Mesenteric fat pad (tissue), 1 donor: Measurements from ENCODE around the gene RAB22A. TPM values are rescaled to one million over a fixed set of nuclear protein-coding genes. Genes with fewer than 3 reads are reported as not detected.
"Not testable (repeated sequence)": the region's sequence is repeated elsewhere in the genome, so short reads cannot be mapped to it uniquely, and the experiment has no call there.

Experiments
- DNase-seq: peaks from one replicate; pipeline ENCODE4 v3.0.0-alpha.2; 2020; ENCODE audit warnings: low spot score
- total RNA-seq: library from RNA; stranded (reverse); fragmentation: NEBNext Ultra II Directional; extraction: Animal tissue kit (Norgen Biotek cat#: 25700); gene quantifications from one replicate; pipeline ENCODE4 v1.2.1, GENCODE V29; 2021
- donor health status: DM: yes; HTN: yes; CAD: no.

The RAB22A gene
- total RNA-seq, 1 donor from 2014 or later = 22.2 TPM

DNA sequence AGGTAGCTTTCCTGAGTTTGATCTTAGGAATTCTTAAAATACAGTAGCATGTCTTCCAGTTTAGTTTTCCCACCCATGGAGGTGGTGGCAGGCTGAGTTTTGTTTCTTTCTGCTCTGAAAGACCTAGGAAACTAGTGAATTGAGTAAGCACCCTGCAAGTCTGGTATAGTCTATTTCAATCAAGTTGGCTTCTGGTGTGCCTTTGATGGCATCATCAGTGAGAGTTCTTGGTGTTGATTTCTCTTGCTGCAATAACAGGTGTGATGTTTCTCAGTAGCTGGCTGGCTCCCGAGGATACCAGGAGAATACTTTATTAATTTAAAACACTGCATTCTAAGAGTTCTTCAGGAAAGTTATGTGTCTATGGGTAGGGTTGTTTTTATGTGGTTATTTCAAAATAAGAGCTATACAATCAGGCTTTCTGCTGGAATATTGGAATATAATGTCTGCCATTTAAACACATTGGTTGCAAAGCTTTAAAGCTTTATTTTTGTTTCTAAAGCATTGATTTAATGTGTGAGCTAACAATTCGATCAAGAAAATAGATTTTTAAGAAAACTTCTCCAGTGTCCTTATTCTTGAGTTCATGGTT, 98.5 kb downstream of the RAB22A start:
- DNase-seq = no peak

DNA sequence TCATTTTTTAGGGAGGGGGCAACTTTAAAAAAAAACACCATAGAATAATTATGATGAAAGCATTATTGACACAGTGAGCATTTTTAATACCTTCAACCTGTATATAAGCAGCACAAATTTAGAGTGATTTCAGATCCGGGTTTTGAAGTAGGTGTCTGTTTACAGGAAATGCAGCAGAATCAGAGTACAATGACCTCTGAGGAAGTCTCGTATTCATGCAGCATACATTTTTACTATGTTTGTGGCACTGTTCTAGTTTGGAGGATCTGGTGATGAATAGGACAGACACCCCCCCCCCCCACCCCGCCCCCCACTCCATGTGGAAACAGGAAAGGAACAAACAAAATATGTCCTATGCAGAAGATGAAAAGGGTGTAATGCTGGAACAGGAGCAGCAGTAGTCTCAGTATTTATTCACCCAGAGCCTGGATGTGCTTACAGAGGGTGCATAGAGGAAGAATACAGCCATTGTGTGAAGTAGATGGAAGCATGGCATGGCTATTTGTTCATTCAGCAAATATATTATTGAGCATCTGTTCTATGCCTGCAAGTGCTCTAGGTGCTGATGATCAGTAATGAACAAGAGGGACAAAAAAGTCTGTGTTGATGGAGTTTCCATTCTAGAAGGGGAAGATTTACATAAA, 99.2 kb downstream of the RAB22A start:
- DNase-seq = no peak

DNA sequence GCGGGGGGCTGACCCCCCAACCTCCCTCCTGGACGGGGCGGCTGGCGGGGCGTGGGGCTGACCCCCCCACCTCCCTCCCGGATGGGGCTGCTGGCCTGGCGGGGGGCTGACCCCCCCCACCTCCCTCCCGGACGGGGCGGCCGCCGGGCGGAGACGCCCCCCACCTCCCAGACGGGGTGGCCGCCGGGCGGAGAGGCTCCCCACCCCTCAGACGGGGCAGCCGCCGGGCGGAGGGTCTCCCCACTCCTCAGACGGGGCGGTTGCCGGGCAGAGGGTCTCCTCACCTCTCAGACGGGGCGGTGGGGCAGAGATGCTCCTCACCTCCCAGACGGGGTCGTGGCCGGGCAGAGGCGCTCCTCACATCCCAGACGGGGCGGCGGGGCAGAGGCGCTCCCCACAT, 104.7 kb downstream of the RAB22A start:
- not testable (repeated sequence) for DNase-seq

DNA sequence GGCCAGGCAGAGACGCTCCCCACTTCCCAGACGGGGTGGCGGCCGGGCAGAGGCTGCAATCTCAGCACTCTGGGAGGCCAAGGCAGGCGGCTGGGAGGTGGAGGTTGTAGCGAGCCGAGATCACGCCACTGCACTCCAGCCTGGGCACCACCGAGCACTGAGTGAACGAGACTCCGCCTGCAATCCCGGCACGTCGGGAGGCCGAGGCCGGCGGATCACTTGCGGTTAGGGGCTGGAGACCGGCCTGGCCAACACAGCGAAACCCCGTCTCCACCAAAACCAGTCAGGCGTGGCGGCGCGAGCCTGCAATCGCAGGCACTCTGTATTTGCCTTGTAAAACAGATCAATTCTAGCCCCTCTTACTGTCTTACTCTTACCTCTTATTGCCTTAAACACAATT, 105.3 kb downstream of the RAB22A start:
- DNase-seq = not testable (repeated sequence)

DNA sequence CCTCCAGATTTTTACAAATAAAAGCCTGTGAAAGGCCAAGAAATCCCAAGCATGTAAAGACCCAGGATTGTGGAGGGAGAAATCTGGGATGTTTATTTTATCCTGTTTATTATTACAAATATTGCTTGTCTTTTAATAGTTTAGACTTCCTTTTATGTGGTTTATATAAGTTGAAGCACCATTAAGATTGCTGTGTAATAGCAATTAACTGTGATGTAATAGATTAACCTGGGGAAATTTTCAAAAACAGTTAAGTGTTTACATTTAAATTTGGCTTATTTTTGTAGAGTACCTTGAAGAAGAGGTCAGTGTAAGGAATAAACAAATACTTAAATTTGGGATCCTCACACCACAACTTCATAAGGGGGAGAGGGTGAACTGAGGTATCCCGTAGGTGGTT, 106.5 kb downstream of the RAB22A start:
- DNase-seq = no peak

DNA sequence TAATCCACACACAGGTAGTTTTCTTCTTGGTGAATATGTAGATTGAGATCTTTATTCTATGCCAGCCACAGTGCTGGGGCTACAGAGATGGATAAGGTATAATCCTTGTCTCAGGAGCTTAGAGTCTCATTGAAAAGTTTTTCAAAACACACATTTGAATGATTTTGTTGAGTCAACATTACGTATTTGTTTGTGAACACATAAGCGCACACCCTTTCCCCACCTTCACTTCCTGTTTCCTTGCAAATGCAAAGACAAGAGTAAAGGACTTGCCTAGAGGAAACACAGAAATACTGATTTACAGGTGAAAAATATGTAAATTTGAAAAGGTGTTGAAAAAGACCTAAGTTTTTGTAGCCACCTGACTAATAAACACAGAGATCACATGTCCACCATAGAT, 107.3 kb downstream of the RAB22A start:
- DNase-seq = no peak

Other genes starting within 250 kb of the RAB22A start
- not detected for gene ANKRD60, start 81.1 kb upstream of the RAB22A start, total RNA-seq
- gene VAPB, start 79.5 kb downstream of the RAB22A start, total RNA-seq = 51.5 TPM
- not detected for gene APCDD1L, start 205.7 kb downstream of the RAB22A start, total RNA-seq